Measurements from ENCODE around the gene PIEZO1.

The PIEZO1 gene

GRCh38 chr16:88714420-88715302, 70.4 kb downstream of the PIEZO1 start:
- no peaks in the 10 kb centered on the region for H3K4me1 Mint-ChIP-seq (ENCODE audit: low read depth)
- H3K9me3 Mint-ChIP-seq = no peaks in the 10 kb centered on the region
- H3K4me3 Mint-ChIP-seq = no peak overlapping the region
- H3K27me3 Mint-ChIP-seq = no peaks in the 10 kb centered on the region
- H3K27ac Mint-ChIP-seq = no peak overlapping the region
- H3K36me3 Mint-ChIP-seq (ENCODE audit: low read depth) = peaks cover 26% of the 10 kb centered on the region

- Mint-ChIP-seq H3K9me3 (no peaks in the 10 kb centered on the region), H3K36me3 (ENCODE audit: low read depth) (peaks cover 23% of the 10 kb centered on the region), H3K4me3 (no peak overlapping the region)
Measured at GRCh38 chr16:88713568-88714419, 71.2 kb downstream of the PIEZO1 start.

GRCh38 chr16:88713054-88713453, 72.0 kb downstream of the PIEZO1 start:
- peaks cover 22% of the 10 kb centered on the region for H3K36me3 Mint-ChIP-seq (ENCODE audit: low read depth)
- H3K27ac Mint-ChIP-seq = no peak overlapping the region
- H3K27me3 Mint-ChIP-seq = no peaks in the 10 kb centered on the region
- H3K9me3 Mint-ChIP-seq = no peaks in the 10 kb centered on the region
- no peak overlapping the region for H3K4me3 Mint-ChIP-seq
- no peaks in the 10 kb centered on the region for H3K4me1 Mint-ChIP-seq (ENCODE audit: low read depth)

More at GRCh38 chr16:88713568-88714419, 71.2 kb downstream of the PIEZO1 start:
- Mint-ChIP-seq H3K4me1 (ENCODE audit: low read depth) (no peaks in the 10 kb centered on the region), H3K27me3 (no peaks in the 10 kb centered on the region), H3K27ac (peak overlapping the region; percentile 58)

DNA sequence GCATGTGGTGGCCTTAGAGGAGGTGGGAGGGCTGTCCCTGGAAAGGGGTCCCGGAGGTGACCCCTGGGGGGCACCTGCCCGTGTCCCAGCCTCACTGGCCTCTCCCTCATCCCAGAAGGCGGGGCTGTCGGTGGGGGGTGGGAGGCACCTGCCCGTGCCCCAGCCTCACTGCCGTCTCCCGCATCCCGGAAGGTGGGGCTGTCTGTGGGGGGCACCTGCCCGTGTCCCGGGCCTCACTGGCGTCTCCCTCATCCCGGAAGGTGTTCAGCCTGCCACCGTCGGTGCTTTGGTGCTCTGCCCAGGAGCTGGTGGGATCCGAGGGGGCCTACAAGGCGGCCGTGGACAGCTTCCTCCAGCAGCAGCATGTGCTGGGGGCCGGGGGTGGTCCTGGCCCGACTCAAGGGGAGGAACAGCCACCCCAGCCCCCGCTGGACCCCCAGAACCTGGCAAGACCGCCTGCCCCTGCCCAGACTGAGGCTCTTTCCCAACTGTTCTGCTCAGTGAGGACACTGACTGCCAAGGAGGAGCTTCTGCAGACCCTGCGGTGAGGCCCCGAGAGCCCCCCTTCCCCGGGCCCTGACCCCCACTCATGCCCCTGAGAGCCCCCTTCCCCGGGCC, 72.5 kb downstream of the PIEZO1 start:
- H3K27ac Mint-ChIP-seq = no peak overlapping the region
- H3K4me3 Mint-ChIP-seq = no peak overlapping the region
- H3K27me3 Mint-ChIP-seq = no peaks in the 10 kb centered on the region
- peaks cover 6% of the 10 kb centered on the region for H3K4me1 Mint-ChIP-seq (ENCODE audit: low read depth)
- peaks cover 18% of the 10 kb centered on the region for H3K36me3 Mint-ChIP-seq (ENCODE audit: low read depth)
- no peaks in the 10 kb centered on the region for H3K9me3 Mint-ChIP-seq

DNA sequence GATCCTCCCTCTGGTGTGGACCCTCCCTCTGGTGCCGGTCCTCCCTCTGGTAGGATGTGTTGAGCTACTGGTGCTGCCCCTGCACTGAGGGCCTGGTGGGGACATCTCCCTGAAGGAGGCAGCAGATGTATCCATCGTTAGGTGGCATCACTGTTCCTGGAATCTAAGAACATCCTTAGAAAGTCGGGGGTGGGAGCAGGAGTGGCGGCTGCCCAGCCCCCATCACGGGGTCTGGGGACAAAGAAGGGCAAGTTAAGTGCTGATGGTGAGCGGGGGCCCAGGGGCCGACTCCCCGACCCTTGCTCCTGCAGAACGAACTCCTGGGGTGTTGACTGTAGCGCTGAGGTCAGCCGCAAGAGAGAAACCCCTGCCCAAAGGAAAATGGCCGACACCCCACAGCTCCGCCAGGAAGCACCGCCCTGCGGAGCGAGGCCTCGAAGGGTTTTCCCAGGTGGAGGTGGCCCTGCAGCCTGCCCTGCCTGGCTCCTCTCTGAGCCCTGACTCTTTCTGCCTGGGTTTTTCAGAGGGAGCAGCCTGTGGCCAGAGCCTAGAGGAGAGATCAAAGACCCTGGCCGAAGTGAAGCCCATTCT, 73.2 kb downstream of the PIEZO1 start:
- Mint-ChIP-seq H3K27ac (no peak overlapping the region), H3K4me3 (no peak overlapping the region), H3K4me1 (ENCODE audit: low read depth) (peaks cover 12% of the 10 kb centered on the region), H3K36me3 (ENCODE audit: low read depth) (peaks cover 12% of the 10 kb centered on the region), H3K9me3 (no peaks in the 10 kb centered on the region), H3K27me3 (no peaks in the 10 kb centered on the region)

- Mint-ChIP-seq H3K9me3 (no peaks in the 10 kb centered on the region), H3K27ac (no peak overlapping the region), H3K27me3 (no peaks in the 10 kb centered on the region), H3K4me3 (no peak overlapping the region), H3K36me3 (ENCODE audit: low read depth) (peaks cover 7% of the 10 kb centered on the region), H3K4me1 (ENCODE audit: low read depth) (peaks cover 13% of the 10 kb centered on the region)
Measured at GRCh38 chr16:88710556-88710955, 74.5 kb downstream of the PIEZO1 start.

- Mint-ChIP-seq H3K27me3 (no peaks in the 10 kb centered on the region), H3K9me3 (no peaks in the 10 kb centered on the region), H3K27ac (peak overlapping the region; percentile 59), H3K36me3 (ENCODE audit: low read depth) (peaks cover 8% of the 10 kb centered on the region), H3K4me1 (ENCODE audit: low read depth) (peaks cover 44% of the 10 kb centered on the region), H3K4me3 (peak overlapping the region; percentile 89)
Measured at GRCh38 chr16:88706965-88707826, 77.8 kb downstream of the PIEZO1 start.

DNA sequence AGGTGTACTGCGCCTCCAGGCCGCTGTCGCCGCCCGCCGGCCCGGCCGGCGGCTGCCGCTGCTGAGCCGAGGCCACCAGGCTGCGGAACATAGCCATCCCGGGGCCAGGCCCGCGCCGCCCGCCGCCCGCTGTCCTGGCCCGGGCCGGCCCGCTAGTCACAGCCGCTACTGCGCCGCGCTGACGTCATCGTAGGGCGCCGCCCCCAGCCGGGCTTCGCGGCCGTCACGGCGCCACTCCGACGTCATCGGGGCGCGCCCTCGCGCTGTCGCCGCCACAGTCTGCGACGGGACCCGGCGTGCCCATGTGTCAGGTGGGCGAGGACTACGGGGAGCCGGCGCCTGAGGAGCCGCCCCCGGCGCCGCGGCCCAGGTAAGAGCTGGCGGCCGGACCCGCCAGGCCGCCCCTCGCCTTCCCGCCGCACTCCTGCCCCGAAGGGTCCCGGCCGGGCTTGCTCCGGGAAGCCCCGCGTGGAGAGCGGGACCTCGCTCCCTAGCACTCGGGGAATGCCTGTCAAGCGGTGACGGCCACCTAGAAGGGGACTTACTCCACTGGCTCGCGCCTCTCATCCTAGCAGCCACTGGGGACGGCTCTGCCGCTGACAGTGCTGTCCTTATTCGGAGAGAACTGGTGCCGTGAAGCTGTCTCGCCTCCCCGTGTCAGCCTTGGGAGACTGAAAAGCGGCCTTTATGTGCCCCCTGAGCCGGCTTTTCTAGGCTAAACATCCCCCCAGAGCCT, 78.6 kb downstream of the PIEZO1 start, which contains the start of the genes CTU2 and RNF166:
CTU2 (plus strand) TSS at position 275 of the 736 bp plus-strand sequence; CDS start at position 303, 28 bp downstream.
RNF166 (minus strand) TSS at position 180 of the 736 bp plus-strand sequence; CDS start at position 97, 83 bp downstream.
- Mint-ChIP-seq H3K9me3 (no peaks in the 10 kb centered on the region), H3K4me1 (ENCODE audit: low read depth) (peaks cover 52% of the 10 kb centered on the region), H3K36me3 (ENCODE audit: low read depth) (peaks cover 8% of the 10 kb centered on the region), H3K27me3 (no peaks in the 10 kb centered on the region), H3K27ac (peak within 1 kb of the TSS; percentile 94), H3K4me3 (peak within 1 kb of the TSS; percentile 96)

GRCh38 chr16:88705801-88706228, 79.2 kb downstream of the PIEZO1 start:
- Mint-ChIP-seq H3K4me1 (ENCODE audit: low read depth) (peaks cover 57% of the 10 kb centered on the region), H3K27me3 (no peaks in the 10 kb centered on the region), H3K4me3 (peak overlapping the region; percentile 96), H3K27ac (peak overlapping the region; percentile 94), H3K9me3 (no peaks in the 10 kb centered on the region), H3K36me3 (ENCODE audit: low read depth) (peaks cover 8% of the 10 kb centered on the region)

GRCh38 chr16:88705076-88705684, 79.8 kb downstream of the PIEZO1 start:
- peaks cover 64% of the 10 kb centered on the region for H3K4me1 Mint-ChIP-seq (ENCODE audit: low read depth)
- no peaks in the 10 kb centered on the region for H3K9me3 Mint-ChIP-seq
- peak overlapping the region; percentile 96 for H3K4me3 Mint-ChIP-seq
- peak overlapping the region; percentile 94 for H3K27ac Mint-ChIP-seq
- peaks cover 8% of the 10 kb centered on the region for H3K36me3 Mint-ChIP-seq (ENCODE audit: low read depth)
- H3K27me3 Mint-ChIP-seq = no peaks in the 10 kb centered on the region

DNA sequence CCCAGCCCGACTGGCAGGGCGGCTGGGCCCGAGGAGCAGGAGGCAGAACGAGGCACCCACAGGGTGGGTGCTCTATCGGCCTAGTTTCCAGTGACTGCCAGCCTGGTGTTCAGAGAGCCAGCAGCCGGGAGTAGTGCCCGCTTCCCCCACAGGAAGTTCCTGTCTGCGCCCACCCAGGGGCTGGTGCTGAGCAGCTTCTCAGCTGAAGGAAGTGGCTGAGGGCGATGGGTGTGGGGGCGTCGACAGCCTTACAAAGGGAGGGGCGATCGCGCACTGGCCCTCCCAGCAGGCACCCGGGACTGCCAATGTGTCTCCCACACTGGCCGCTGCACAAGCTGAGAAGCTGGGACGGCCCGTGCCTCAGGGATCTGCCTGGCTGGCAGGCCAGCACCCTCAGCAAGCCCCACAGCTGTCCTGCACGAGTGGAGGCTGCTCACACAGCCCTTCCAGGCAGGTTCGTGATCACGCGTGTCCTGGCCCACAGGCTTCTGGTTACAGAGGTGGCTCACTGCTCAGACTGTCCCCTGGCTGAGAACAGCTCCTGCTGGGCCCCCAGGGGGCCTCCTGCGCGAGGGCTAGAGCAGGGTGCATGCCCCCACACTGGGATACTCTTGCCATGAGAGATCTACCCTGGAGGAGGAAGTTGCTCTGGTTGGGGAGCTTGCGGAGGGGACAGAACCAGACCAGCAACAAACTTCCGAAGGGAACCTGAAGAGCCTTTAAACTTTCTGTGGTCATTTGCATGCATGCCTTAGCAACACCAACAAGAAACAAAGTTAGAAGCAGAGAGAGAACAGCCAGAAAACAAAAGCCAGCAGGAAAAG, 81.3 kb downstream of the PIEZO1 start:
- Mint-ChIP-seq H3K9me3 (no peaks in the 10 kb centered on the region), H3K27me3 (no peaks in the 10 kb centered on the region), H3K27ac (peak overlapping the region; percentile 97), H3K4me1 (ENCODE audit: low read depth) (peaks cover 72% of the 10 kb centered on the region), H3K4me3 (peak overlapping the region; percentile 96), H3K36me3 (ENCODE audit: low read depth) (peaks cover 13% of the 10 kb centered on the region)
